Measurements from ENCODE around the gene SKP2.

GRCh38 chr5:36153298-36153677, 1.4 kb downstream of the SKP2 start:
- TF ChIP-seq POLR2A (IDR thresholded peaks at IDR 0.05) = no peak
- no peak for TF ChIP-seq CTCF (IDR thresholded peaks at IDR 0.05)
